ENCODE data around the gene RAB29. TPM values are rescaled to one million over a fixed set of nuclear protein-coding genes. Genes with fewer than 3 reads are reported as not detected.

The RAB29 gene
- polyA plus RNA-seq, 1 of the 3 experiments (the other 2 are of a cell fraction): 9.2 TPM

- peak; percentile 100 for DNase-seq
- peaks cover 19% of the 10 kb centered on the region; the same call in 1 of the 2 replicates for H3K79me2 ChIP-seq (ENCODE audit: insufficient read depth)
- TF ChIP-seq, protein P1, sequence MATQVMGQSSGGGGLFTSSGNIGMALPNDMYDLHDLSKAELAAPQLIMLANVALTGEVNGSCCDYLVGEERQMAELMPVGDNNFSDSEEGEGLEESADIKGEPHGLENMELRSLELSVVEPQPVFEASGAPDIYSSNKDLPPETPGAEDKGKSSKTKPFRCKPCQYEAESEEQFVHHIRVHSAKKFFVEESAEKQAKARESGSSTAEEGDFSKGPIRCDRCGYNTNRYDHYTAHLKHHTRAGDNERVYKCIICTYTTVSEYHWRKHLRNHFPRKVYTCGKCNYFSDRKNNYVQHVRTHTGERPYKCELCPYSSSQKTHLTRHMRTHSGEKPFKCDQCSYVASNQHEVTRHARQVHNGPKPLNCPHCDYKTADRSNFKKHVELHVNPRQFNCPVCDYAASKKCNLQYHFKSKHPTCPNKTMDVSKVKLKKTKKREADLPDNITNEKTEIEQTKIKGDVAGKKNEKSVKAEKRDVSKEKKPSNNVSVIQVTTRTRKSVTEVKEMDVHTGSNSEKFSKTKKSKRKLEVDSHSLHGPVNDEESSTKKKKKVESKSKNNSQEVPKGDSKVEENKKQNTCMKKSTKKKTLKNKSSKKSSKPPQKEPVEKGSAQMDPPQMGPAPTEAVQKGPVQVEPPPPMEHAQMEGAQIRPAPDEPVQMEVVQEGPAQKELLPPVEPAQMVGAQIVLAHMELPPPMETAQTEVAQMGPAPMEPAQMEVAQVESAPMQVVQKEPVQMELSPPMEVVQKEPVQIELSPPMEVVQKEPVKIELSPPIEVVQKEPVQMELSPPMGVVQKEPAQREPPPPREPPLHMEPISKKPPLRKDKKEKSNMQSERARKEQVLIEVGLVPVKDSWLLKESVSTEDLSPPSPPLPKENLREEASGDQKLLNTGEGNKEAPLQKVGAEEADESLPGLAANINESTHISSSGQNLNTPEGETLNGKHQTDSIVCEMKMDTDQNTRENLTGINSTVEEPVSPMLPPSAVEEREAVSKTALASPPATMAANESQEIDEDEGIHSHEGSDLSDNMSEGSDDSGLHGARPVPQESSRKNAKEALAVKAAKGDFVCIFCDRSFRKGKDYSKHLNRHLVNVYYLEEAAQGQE (IDR thresholded peaks at IDR 0.05; ENCODE audit: low read depth, low read length): no peak
- TF ChIP-seq TAF1 (IDR thresholded peaks at IDR 0.05; ENCODE audit: borderline replicate concordance, low read depth, low read length): 0 out of 2 replicates have a peak, but pooled peaks have one; percentile 11
- no peak for TF ChIP-seq GATA2 (CRISPR knock-in tag; IDR thresholded peaks at IDR 0.05)
- TF ChIP-seq RCOR1 (IDR thresholded peaks at IDR 0.05; ENCODE audit: low read length): no peak
- TF ChIP-seq USF1 (IDR thresholded peaks at IDR 0.05; ENCODE audit: borderline replicate concordance, low read depth): peak; percentile 72
- TF ChIP-seq GABPA (IDR thresholded peaks at IDR 0.05; ENCODE audit: low read depth): no peak
- TF ChIP-seq, protein P2, sequence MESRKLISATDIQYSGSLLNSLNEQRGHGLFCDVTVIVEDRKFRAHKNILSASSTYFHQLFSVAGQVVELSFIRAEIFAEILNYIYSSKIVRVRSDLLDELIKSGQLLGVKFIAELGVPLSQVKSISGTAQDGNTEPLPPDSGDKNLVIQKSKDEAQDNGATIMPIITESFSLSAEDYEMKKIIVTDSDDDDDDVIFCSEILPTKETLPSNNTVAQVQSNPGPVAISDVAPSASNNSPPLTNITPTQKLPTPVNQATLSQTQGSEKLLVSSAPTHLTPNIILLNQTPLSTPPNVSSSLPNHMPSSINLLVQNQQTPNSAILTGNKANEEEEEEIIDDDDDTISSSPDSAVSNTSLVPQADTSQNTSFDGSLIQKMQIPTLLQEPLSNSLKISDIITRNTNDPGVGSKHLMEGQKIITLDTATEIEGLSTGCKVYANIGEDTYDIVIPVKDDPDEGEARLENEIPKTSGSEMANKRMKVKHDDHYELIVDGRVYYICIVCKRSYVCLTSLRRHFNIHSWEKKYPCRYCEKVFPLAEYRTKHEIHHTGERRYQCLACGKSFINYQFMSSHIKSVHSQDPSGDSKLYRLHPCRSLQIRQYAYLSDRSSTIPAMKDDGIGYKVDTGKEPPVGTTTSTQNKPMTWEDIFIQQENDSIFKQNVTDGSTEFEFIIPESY (IDR thresholded peaks at IDR 0.05; ENCODE audit: borderline replicate concordance, low read depth): no peak
- TF ChIP-seq RAD21 (IDR thresholded peaks at IDR 0.05; ENCODE audit: low read length): no peak
- no peak for TF ChIP-seq FOSL2 (IDR thresholded peaks at IDR 0.05; ENCODE audit: borderline replicate concordance, low read depth)
- TF ChIP-seq TCF12 (IDR thresholded peaks at IDR 0.05): no peak
- no peak for TF ChIP-seq SMC3 (IDR thresholded peaks at IDR 0.05; ENCODE audit: low read depth, low read length)
- TF ChIP-seq RFX5 (IDR thresholded peaks at IDR 0.05; ENCODE audit: low read length): no peak
- TF ChIP-seq EZH2phosphoT487 (IDR thresholded peaks at IDR 0.05; ENCODE audit: borderline replicate concordance, low read depth): no peak
- peak; percentile 76 for TF ChIP-seq MEF2A (IDR thresholded peaks at IDR 0.05; ENCODE audit: borderline replicate concordance, low read depth)
- peak; percentile 45; the same call in 1 of the 2 replicates for TF ChIP-seq IRF3 (IDR thresholded peaks at IDR 0.05; ENCODE audit: low read depth, low read length)
- no peak for TF ChIP-seq EP300 (IDR thresholded peaks at IDR 0.05; ENCODE audit: borderline replicate concordance in 1 of 2, low read depth in 1 of 2, low read length in 1 of 2)
- no peak for TF ChIP-seq TEAD4 (IDR thresholded peaks at IDR 0.05; ENCODE audit: borderline replicate concordance, insufficient read depth)
- peak; percentile 32; the same call in 1 of the 2 replicates for TF ChIP-seq POLR2AphosphoS5 (IDR thresholded peaks at IDR 0.05; ENCODE audit: low read depth, low read length)
- TF ChIP-seq YY1 (IDR thresholded peaks at IDR 0.05; ENCODE audit: low read depth): no peak
- TF ChIP-seq PBX3 (IDR thresholded peaks at IDR 0.05): peak; percentile 99
- no peak; the same call in 1 of the 2 replicates for TF ChIP-seq MAX (IDR thresholded peaks at IDR 0.05; ENCODE audit: low read depth)
Measured at GRCh38 chr1:205812878-205813754, 37.8 kb upstream of the RAB29 start, which contains the start of gene SLC41A1. SLC41A1 (minus strand) TSS chr1:205813198; CDS start chr1:205810441, 2,757 bp downstream.

More at GRCh38 chr1:205812878-205813754, 37.8 kb upstream of the RAB29 start, which contains the start of gene SLC41A1:
- ChIA-PET CTCF (interaction anchor here (0.9 to 4.8 kb wide), 4 partner anchors 22 to 165 kb away, joined by 3 to 39 read pairs (median 16); no protein-coding TSS in a partner anchor), POLR2A (no interaction called here)
- peak within 1 kb of the TSS; percentile 46 to 84 for H3K27ac ChIP-seq (ENCODE audit: low read depth in 2 of 2, low read length in 1 of 2)
- H3F3A ChIP-seq (replicated peaks; ENCODE audit: insufficient read depth): no peaks in the 10 kb centered on the region
- no peaks in the 10 kb centered on the region for H4K20me1 ChIP-seq (ENCODE audit: insufficient read depth)
- peak within 1 kb of the TSS; percentile 95 for H3K4me2 ChIP-seq
- peak within 1 kb of the TSS; percentile 88 for H2AFZ ChIP-seq (ENCODE audit: low read depth)
- 0% methylated on average over 12 of the region's 83 CpGs for whole genome bisulfite sequencing (ENCODE audit: low lambda C conversion rate)
- H3K9me2 ChIP-seq: no peaks in the 10 kb centered on the region
- H3K4me3 ChIP-seq (ENCODE audit: low read depth in 2 of 2, low read length in 1 of 2): peak within 1 kb of the TSS; percentile 77 to 94
- no peaks in the 10 kb centered on the region for H3K27me3 ChIP-seq (ENCODE audit: insufficient read depth)
- H3K36me3 ChIP-seq (replicated peaks in 1 of 2; ENCODE audit: control insufficient read depth in 1 of 2, insufficient read depth in 2 of 2, low read length in 1 of 2): peaks cover 0 to 20% of the 10 kb centered on the region in 2 experiments
- H3K9ac ChIP-seq: peak within 1 kb of the TSS; percentile 74
- H3K9me3 ChIP-seq: no peaks in the 10 kb centered on the region
- peaks cover 5 to 38% of the 10 kb centered on the region in 2 experiments; a peak in 2 of 4 replicates for H3K4me1 ChIP-seq (ENCODE audit: control insufficient read depth in 1 of 2, insufficient read depth in 2 of 2, low read depth in 1 of 2, low read length in 1 of 2)
